Adipocyte (in vitro differentiated cells): ENCODE measurements around the gene VWA2.

ENCODE experiments used
- DNase-seq: peaks from one replicate; pipeline ENCODE4 v3.0.0-alpha.2; 2015; ENCODE audit warnings: low read depth
- H3K27me3 ChIP-seq: replicated peaks from 2 replicates; pipeline ENCODE4 v1.7.0; 2013; ENCODE audit warnings: mild to moderate bottlenecking, low read length, moderate library complexity; ENCODE audit not compliant: control insufficient read depth, insufficient read depth
- H3K36me3 ChIP-seq: 2 replicates; pipeline ENCODE4 v1.7.0; 2013; ENCODE audit warnings: low read length, mild to moderate bottlenecking, moderate library complexity; ENCODE audit not compliant: control insufficient read depth, insufficient read depth, severe bottlenecking
- H3K4me1 ChIP-seq: 2 replicates; pipeline ENCODE4 v1.7.0; 2013; ENCODE audit warnings: mild to moderate bottlenecking, low read length, moderate library complexity; ENCODE audit not compliant: control insufficient read depth, insufficient read depth
- H3K4me3 ChIP-seq: 2 replicates; pipeline ENCODE4 v1.7.0; 2013; ENCODE audit warnings: mild to moderate bottlenecking, low read length, moderate library complexity
- H3K9ac ChIP-seq: 2 replicates; pipeline ENCODE4 v1.7.0; 2013; ENCODE audit warnings: mild to moderate bottlenecking, low read length, moderate library complexity
- H3K9me3 ChIP-seq: 2 replicates; pipeline ENCODE4 v1.7.0; 2013; ENCODE audit warnings: mild to moderate bottlenecking, low read length, moderate library complexity; ENCODE audit not compliant: control insufficient read depth

Gene VWA2

GRCh38 chr10:114300036-114300645 lies 61.1 kb downstream of the VWA2 start:
- H3K9ac ChIP-seq = no peak overlapping the region
- H3K27me3 ChIP-seq = peaks cover 16% of the 10 kb centered on the region
- H3K9me3 ChIP-seq = peaks cover 17% of the 10 kb centered on the region
- DNase-seq = no peak
- peaks cover 16% of the 10 kb centered on the region for H3K4me1 ChIP-seq
- H3K36me3 ChIP-seq = no peaks in the 10 kb centered on the region
- H3K4me3 ChIP-seq = no peak overlapping the region

- peaks cover 16% of the 10 kb centered on the region for H3K4me1 ChIP-seq
- H3K9ac ChIP-seq = no peak overlapping the region
- no peak for DNase-seq
- H3K9me3 ChIP-seq = peaks cover 7% of the 10 kb centered on the region
- no peak overlapping the region for H3K4me3 ChIP-seq
- no peaks in the 10 kb centered on the region for H3K36me3 ChIP-seq
- peaks cover 16% of the 10 kb centered on the region for H3K27me3 ChIP-seq
Observed at GRCh38 chr10:114301177-114301576, 62.1 kb downstream of the VWA2 start.

- Histone ChIP-seq H3K4me1 (peaks cover 23% of the 10 kb centered on the region), H3K27me3 (peaks cover 20% of the 10 kb centered on the region), H3K36me3 (no peaks in the 10 kb centered on the region), H3K4me3 (no peak overlapping the region), H3K9ac (no peak overlapping the region), H3K9me3 (no peaks in the 10 kb centered on the region)
- DNase-seq = no peak
Observed at GRCh38 chr10:114301951-114302710, 63.1 kb downstream of the VWA2 start.

GRCh38 chr10:114303556-114303955 lies 64.5 kb downstream of the VWA2 start:
- DNase-seq = no peak
- H3K4me3 ChIP-seq = no peak overlapping the region
- no peaks in the 10 kb centered on the region for H3K36me3 ChIP-seq
- H3K4me1 ChIP-seq = peaks cover 23% of the 10 kb centered on the region
- no peaks in the 10 kb centered on the region for H3K9me3 ChIP-seq
- peaks cover 22% of the 10 kb centered on the region for H3K27me3 ChIP-seq
- H3K9ac ChIP-seq = no peak overlapping the region

- H3K4me3 ChIP-seq = no peak overlapping the region
- no peaks in the 10 kb centered on the region for H3K36me3 ChIP-seq
- H3K9me3 ChIP-seq = no peaks in the 10 kb centered on the region
- peak; percentile 94 for DNase-seq
- peaks cover 29% of the 10 kb centered on the region for H3K4me1 ChIP-seq
- no peak overlapping the region for H3K9ac ChIP-seq
- H3K27me3 ChIP-seq = peaks cover 19% of the 10 kb centered on the region
Observed at GRCh38 chr10:114304017-114304570, 65.0 kb downstream of the VWA2 start.

DNA sequence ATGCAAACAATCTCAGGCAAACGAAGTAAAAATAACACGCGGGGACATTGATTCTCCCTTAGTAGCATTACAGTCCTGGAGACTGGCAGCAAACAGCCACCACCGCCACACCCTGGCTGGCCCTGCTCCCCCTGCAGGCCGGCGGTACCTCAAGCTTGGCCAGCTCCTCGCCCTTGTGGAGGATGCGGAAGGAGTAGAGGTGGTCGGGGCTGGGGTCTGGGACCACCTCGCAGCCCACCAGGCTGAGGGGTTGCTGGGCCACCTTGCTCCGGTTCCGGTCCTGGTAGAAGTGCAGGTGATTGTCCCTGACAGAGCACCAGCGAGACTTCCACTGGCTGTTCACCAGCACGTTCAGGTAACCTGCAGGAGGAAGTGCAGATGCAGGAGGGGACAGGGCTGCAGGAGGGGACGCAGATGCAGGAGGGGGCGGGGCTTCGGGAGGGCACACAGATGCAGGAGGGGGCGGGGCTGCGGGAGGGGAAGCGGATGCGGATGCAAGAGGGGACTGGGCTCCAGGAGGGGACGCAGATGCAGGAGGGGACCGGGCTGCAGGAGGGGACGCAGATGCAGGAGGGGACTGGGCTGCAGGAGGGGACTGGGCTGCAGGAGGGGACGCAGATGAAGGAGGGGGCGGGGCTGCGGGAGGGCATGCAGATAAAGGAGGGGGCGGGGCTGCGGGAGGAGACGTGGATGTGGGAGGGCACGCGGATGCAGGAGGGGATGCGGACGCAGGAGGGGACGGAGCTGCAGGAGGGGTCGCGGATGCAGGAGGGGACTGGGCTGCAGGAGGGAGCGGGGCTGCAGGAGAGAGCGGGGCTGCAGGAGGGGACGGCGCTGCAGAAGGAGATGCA lies 65.7 kb downstream of the VWA2 start:
- peaks cover 33% of the 10 kb centered on the region for H3K4me1 ChIP-seq
- no peak overlapping the region for H3K9ac ChIP-seq
- peaks cover 16% of the 10 kb centered on the region for H3K27me3 ChIP-seq
- no peaks in the 10 kb centered on the region for H3K36me3 ChIP-seq
- no peak overlapping the region for H3K4me3 ChIP-seq
- H3K9me3 ChIP-seq = no peaks in the 10 kb centered on the region
- DNase-seq = peak; percentile 7

DNA sequence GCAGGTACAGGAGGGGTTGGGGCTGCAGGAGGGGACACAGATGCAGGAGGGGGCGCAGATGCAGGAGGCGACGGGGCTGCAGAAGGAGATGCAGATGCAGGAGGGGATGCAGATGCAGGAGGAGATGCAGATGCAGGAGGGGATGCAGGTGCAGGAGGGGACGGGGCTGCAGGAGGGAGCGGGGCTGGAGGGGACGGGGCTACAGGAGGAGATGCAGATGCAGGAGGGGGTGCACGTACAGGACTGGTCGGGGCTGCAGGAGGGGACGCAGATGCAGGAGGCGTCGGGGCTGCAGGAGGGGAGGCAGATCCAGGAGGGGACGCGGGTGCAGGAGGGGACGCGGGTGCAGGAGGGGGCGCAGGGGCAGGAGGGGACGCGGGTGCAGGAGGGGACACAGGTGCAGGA lies 66.5 kb downstream of the VWA2 start:
- Histone ChIP-seq H3K4me3 (no peak overlapping the region), H3K4me1 (peaks cover 33% of the 10 kb centered on the region), H3K9ac (no peak overlapping the region), H3K27me3 (peaks cover 16% of the 10 kb centered on the region), H3K36me3 (no peaks in the 10 kb centered on the region), H3K9me3 (no peaks in the 10 kb centered on the region)
- no peak for DNase-seq

DNA sequence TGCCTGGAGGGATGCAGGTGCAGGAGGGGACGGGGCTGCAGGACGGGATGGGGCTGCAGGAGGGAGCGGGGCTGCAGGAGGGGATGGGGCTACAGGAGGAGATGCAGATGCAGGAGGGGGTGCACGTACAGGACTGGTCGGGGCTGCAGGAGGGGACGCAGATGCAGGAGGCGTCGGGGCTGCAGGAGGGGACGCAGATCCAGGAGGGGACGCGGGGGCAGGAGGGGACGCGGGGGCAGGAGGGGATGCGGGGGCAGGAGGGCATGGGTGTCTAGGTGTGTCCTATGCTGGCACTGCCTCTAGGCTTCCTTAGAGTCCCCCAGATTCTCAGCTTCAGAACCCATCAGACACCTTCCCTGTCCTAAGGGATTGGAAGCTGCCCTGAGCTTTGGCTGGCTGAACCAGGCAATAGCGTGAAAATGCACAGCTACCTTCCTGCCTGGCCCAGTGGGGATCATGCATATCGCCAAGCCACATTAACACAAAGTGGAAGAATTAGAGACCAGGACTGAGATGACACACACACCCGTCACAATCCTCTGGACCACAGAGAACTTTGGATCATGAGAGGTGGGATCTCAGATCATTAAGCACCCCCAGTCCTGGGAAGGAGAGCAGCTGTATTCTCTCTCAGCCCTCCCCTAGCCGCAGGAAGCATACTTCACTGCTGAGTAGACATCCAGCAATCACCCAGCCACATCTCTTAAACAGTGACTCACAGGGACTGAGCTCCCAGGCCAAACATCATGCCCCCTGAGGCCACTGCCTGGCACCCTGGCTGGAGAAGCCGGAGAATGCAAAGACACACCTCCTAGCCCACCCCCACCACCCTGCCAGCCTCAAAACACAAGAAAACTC lies 67.3 kb downstream of the VWA2 start:
- Histone ChIP-seq H3K9ac (no peak overlapping the region), H3K27me3 (peaks cover 9% of the 10 kb centered on the region), H3K36me3 (no peaks in the 10 kb centered on the region), H3K9me3 (no peaks in the 10 kb centered on the region), H3K4me3 (no peak overlapping the region), H3K4me1 (peaks cover 33% of the 10 kb centered on the region)
- peak; percentile 73 for DNase-seq

- Histone ChIP-seq H3K9me3 (no peaks in the 10 kb centered on the region), H3K27me3 (peaks cover 18% of the 10 kb centered on the region), H3K4me3 (no peak overlapping the region), H3K36me3 (no peaks in the 10 kb centered on the region), H3K9ac (no peak overlapping the region), H3K4me1 (peaks cover 24% of the 10 kb centered on the region)
- no peak for DNase-seq
Observed at GRCh38 chr10:114307731-114308130, 68.7 kb downstream of the VWA2 start.

GRCh38 chr10:114308531-114309363 lies 69.7 kb downstream of the VWA2 start:
- H3K27me3 ChIP-seq = peaks cover 23% of the 10 kb centered on the region
- H3K4me1 ChIP-seq = peaks cover 24% of the 10 kb centered on the region
- no peaks in the 10 kb centered on the region for H3K36me3 ChIP-seq
- peaks cover 4% of the 10 kb centered on the region for H3K9me3 ChIP-seq
- no peak overlapping the region for H3K9ac ChIP-seq
- no peak overlapping the region for H3K4me3 ChIP-seq
- no peak for DNase-seq
